Spleen (tissue), 11 donors: Measurements from ENCODE around the gene KISS1R. TPM values are rescaled to one million over a fixed set of nuclear protein-coding genes. Genes with fewer than 3 reads are reported as not detected.

Experiments
- DNase-seq: peaks from one replicate; pipeline ENCODE4 v3.0.0-alpha.2; 2020
- H3K27ac ChIP-seq, 8 donors: fragments of 200-600 bp; sonication (generic) in 7 of 8; 1 replicate in 4 of 8; 2 replicates in 4 of 8; pipeline versions ENCODE4 v1.5.0 to v1.8.0; 2016 to 2021; ENCODE audit warnings: inconsistent platforms in 4 of 8, mild to moderate bottlenecking in 4 of 8, moderate library complexity in 1 of 8
- H3K27me3 ChIP-seq, 7 donors: fragments of 200-600 bp; sonication (generic) in 6 of 7; replicated peaks in 1 of 7; 1 replicate in 4 of 7; 2 replicates in 3 of 7; pipeline versions ENCODE4 v1.5.0 to v1.8.0; 2016 to 2021; ENCODE audit warnings: inconsistent platforms in 3 of 7, mild to moderate bottlenecking in 1 of 7
- H3K36me3 ChIP-seq, 6 donors: fragments of 200-600 bp; sonication (generic) in 5 of 6; 1 replicate in 4 of 6; 2 replicates in 2 of 6; pipeline versions ENCODE4 v1.5.0 to v1.8.0; 2016 to 2021; ENCODE audit warnings: inconsistent platforms in 2 of 6
- H3K4me1 ChIP-seq, 6 donors: fragments of 200-600 bp; sonication (generic) in 5 of 6; 1 replicate in 3 of 6; 2 replicates in 3 of 6; pipeline versions ENCODE4 v1.5.0 to v1.8.0; 2016 to 2021; ENCODE audit warnings: inconsistent platforms in 3 of 6
- H3K4me3 ChIP-seq, 8 donors: fragments of 200-600 bp; sonication (generic) in 7 of 8; 1 replicate in 4 of 8; 2 replicates in 4 of 8; pipeline versions ENCODE4 v1.5.0 to v1.8.0; 2016 to 2021; ENCODE audit warnings: inconsistent platforms in 4 of 8, mild to moderate bottlenecking in 4 of 8, moderate library complexity in 2 of 8
- H3K9me3 ChIP-seq, 8 donors: fragments of 200-600 bp; sonication (generic) in 7 of 8; 1 replicate in 4 of 8; 2 replicates in 4 of 8; pipeline versions ENCODE4 v1.5.0 to v1.8.0; 2016 to 2021; ENCODE audit warnings: inconsistent platforms in 4 of 8
- CTCF ChIP-seq, 11 experiments: fragments of 200-600 bp in 7 of 11; fragments of 450-650 bp in 4 of 11; sonication (generic) in 4 of 11; IDR thresholded peaks in 8 of 11; conservative IDR thresholded peaks in 3 of 11; 1 replicate in 7 of 11; 2 replicates in 4 of 11; pipeline versions ENCODE4 v1.4.0 to v1.8.0; 2016 to 2021; ENCODE audit warnings: antibody characterized with exemption in 11 of 11, inconsistent platforms in 4 of 11, mild to moderate bottlenecking in 1 of 11
- POLR2A ChIP-seq, 3 donors: fragments of 450-650 bp; IDR thresholded peaks; one replicate each; pipeline ENCODE4 v1.5.1; 2017; ENCODE audit warnings: antibody characterized with exemption in 3 of 3, mild to moderate bottlenecking in 1 of 3
- POLR2AphosphoS5 ChIP-seq, 3 donors: sonication (generic); formaldehyde crosslinking; IDR thresholded peaks; one replicate each; pipeline ENCODE4 v1.5.1; 2017; ENCODE audit warnings: antibody characterized with exemption in 3 of 3
- WGBS, 5 donors: extraction: QIAGEN DNeasy Blood & Tissue Kit in 3 of 5; methylation state at CpG; one replicate each; pipeline versions ENCODE4 v1.1.5 to v1.1.7; 2013 to 2018; 5-methylcytosine and 5-hydroxymethylcytosine counted together
- intact Hi-C: fragments of 100-400 bp; cut with DNase I; formaldehyde crosslinking; loops from one replicate; pipeline ENCODE4 v1.15.0; 2023; ENCODE audit warnings: low total_unique reads
- polyA plus RNA-seq, 3 donors: library from polyadenylated mRNA; stranded (reverse); fragments of 200-250 nt; gene quantifications; one replicate each; pipeline ENCODE4 v1.2.1, GENCODE V29; 2013
- total RNA-seq, 7 donors: library from RNA; depleted of rRNA in 3 of 7; stranded (reverse); fragments of >200 nt in 3 of 7; fragmentation: NEBNext Ultra II Directional in 4 of 7; extraction: Animal tissue kit (Norgen Biotek cat#: 25700) in 4 of 7; gene quantifications; one replicate each; pipeline versions ENCODE4 v1.1.0 to v1.2.1, GENCODE V29; 2016 to 2021
- donor health status: healthy with polysubstance abuse.
- donor health status: DM: no; HTN: no; CAD: no; lungs with moderate emphysema.
- donor health status: DM: no; HTN: no; CAD: no.
- donor health status: Bipolar disorder and iron deficiency.
- donor health status: healthy.
- donor health status: DM: no; HTN: no; CAD: no.
- donor health status: DM: yes; HTN: yes; CAD: no.

Gene KISS1R
- total and polyA plus RNA-seq, 10 donors = 0.22 to 0.50 (median 0.35) TPM; not detected in 2

DNA sequence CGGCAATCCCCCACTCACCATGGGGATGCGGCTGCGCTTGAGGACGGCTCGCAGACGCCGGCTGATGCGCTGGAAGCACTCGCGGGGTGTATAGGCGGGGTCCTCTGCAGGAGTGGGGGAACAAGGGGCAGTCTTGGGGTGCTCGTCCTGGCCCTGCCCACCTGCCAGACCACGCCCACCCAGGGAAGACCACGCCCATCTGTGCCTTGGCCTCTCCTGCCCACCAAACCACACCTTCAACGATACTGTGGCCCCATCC lies 17.2 kb upstream of the KISS1R start:
- intact Hi-C loops = no loop called here
- H3K9me3 ChIP-seq = no peaks in the 10 kb centered on the region
- H3K36me3 ChIP-seq = peaks cover 0 to 86% (median 43%) of the 10 kb centered on the region in 6 donors
- TF ChIP-seq CTCF (IDR thresholded peaks at IDR 0.05 in 8 of 11, conservative IDR thresholded peaks at IDR 0.05 in 3 of 11) = no peak
- no peak for TF ChIP-seq POLR2AphosphoS5 (IDR thresholded peaks at IDR 0.05)
- TF ChIP-seq POLR2A (IDR thresholded peaks at IDR 0.05) = no peak
- DNase-seq = no peak
- H3K27me3 ChIP-seq = no peaks in the 10 kb centered on the region
- H3K4me3 ChIP-seq = no peak overlapping the region
- peaks cover 0 to 64% (median 19%) of the 10 kb centered on the region in 6 donors for H3K4me1 ChIP-seq
- peak overlapping the region in 3 of 8 donors; percentile 13 to 42 (median 40) for H3K27ac ChIP-seq
- WGBS, 5 donors = 88 to 93% (median 91%) methylated on average over 15 of the region's 15 CpGs

DNA sequence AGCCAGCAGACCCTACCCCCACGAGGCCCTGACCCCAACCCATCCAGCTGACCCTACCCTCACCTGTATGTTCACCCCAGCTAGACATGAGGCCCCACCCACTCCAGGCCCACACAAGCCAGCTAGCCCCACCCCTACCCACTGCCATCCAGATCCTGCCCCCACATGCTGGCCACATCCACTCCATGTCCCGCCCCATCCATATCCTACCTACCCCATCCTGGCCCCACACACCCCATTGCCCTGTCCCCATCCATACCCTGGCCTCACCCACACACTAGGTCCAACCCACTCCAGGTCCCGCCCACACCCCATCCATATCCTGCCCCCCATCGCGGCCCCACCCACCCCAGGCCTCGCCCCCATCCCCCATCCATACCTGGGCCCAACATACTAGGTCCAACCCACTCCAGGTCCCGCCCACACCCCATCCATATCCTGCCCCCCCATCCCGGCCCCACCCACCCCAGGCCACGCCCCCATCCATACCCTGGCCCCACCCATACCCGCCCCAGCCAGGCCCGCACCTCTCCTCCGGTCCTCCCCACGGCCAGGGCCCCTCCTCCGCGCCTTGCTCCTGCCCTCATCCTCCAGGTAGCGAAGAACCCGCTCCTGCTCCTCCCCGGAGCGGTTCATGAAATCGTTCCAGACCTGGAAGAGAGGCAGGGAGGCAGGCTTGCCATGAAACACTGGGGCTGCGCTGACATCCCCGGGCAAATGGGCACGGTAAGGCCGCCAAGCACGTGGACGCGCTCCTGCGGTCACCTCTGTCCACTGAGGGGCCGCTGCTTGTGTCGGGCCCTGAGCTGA lies 16.6 kb upstream of the KISS1R start:
- Histone ChIP-seq H3K27ac (peak overlapping the region in 3 of 8 donors; percentile 13 to 42 (median 40)), H3K4me3 (no peak overlapping the region), H3K4me1 (peaks cover 0 to 68% (median 19%) of the 10 kb centered on the region in 6 donors), H3K36me3 (peaks cover 0 to 86% (median 43%) of the 10 kb centered on the region in 6 donors), H3K27me3 (no peaks in the 10 kb centered on the region), H3K9me3 (no peaks in the 10 kb centered on the region)
- DNase-seq = no peak
- intact Hi-C loops = no loop called here
- TF ChIP-seq POLR2AphosphoS5 (IDR thresholded peaks at IDR 0.05) (peak in 1 of 3 donors; percentile 61), CTCF (IDR thresholded peaks at IDR 0.05 in 8 of 11, conservative IDR thresholded peaks at IDR 0.05 in 3 of 11) (no peak)
- WGBS, 5 donors = 79 to 89% (median 85%) methylated on average over 30 of the region's 30 CpGs

DNA sequence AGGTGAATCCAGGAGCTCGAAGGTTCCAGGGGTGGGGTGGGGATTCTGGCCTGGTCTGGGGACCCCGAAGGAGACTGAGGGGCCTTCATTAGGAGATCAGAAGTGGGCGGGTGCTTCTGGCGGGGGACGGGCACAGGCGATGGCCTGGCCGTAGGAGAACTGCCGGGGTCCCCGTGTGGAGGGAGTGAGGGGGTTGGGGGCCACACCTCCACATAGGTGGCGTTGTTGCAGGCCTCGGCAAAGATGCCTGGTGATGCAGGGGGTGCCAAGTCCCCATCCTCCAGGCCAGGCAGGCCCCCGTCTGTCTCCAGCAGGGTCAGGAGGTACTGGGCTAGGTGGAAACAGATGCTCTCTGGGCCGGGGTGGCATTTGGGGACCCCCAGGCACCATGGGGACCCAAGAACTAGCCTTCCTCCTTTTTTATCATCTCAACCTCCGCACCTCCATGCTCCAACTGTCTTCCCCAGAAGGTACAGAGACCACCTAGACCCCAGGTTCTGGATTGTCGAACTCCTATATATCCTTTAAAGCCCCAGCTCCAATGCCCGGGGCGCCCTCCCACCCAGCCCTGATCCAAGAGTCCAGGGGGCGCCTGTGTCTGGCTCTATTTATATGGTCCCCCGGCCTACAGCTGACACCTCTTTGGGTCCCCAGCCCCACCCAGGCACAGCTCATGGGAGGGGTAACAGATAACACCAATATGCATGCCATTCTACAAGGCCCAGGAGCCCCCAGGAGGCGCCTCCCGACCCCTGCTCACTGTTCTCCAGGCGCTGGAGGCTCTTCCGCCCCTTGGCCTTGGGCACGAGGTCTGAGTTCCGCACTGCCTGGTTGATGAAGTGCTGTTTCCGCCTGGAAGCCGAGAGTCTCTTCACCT lies 15.7 kb upstream of the KISS1R start:
- Histone ChIP-seq H3K4me3 (no peak overlapping the region), H3K9me3 (no peaks in the 10 kb centered on the region), H3K27me3 (no peaks in the 10 kb centered on the region), H3K4me1 (peaks cover 0 to 78% (median 27%) of the 10 kb centered on the region in 6 donors), H3K27ac (peak overlapping the region in 1 of 8 donors; percentile 42), H3K36me3 (peaks cover 0 to 80% (median 40%) of the 10 kb centered on the region in 6 donors)
- WGBS, 5 donors = 87 to 92% (median 92%) methylated on average over 17 to 27 of the region's 27 CpGs
- DNase-seq = no peak
- intact Hi-C loops = no loop called here
- no peak for TF ChIP-seq POLR2A (IDR thresholded peaks at IDR 0.05)
- TF ChIP-seq POLR2AphosphoS5 (IDR thresholded peaks at IDR 0.05) = peak in 1 of 3 donors; percentile 51
- TF ChIP-seq CTCF (IDR thresholded peaks at IDR 0.05 in 8 of 11, conservative IDR thresholded peaks at IDR 0.05 in 3 of 11) = no peak

- no peaks in the 10 kb centered on the region for H3K27me3 ChIP-seq
- WGBS, 5 donors = 70 to 83% (median 74%) methylated on average over 7 of the region's 7 CpGs
- DNase-seq = no peak
- H3K9me3 ChIP-seq = no peaks in the 10 kb centered on the region
- peaks cover 2 to 84% (median 33%) of the 10 kb centered on the region in 6 donors for H3K4me1 ChIP-seq
- peak overlapping the region in 1 of 8 donors; percentile 13 for H3K27ac ChIP-seq
- no peak overlapping the region for H3K4me3 ChIP-seq
- peaks cover 0 to 74% (median 34%) of the 10 kb centered on the region in 6 donors for H3K36me3 ChIP-seq
- TF ChIP-seq CTCF (IDR thresholded peaks at IDR 0.05 in 8 of 11, conservative IDR thresholded peaks at IDR 0.05 in 3 of 11) = no peak
- peak in 1 of 3 donors; percentile 0 for TF ChIP-seq POLR2AphosphoS5 (IDR thresholded peaks at IDR 0.05)
- TF ChIP-seq POLR2A (IDR thresholded peaks at IDR 0.05) = no peak
- intact Hi-C loops = no loop called here
Observed at GRCh38 chr19:902093-902370, 15.1 kb upstream of the KISS1R start.
